HG03066 (cell line): Measurements from ENCODE around the gene ABHD1.
"Not testable (repeated sequence)": the region's sequence is repeated elsewhere in the genome, so short reads cannot be mapped to it uniquely, and the experiment has no call there.

Experiments used
- ATAC-seq: cut with Tn5 transposase; IDR thresholded peaks from one replicate; pipeline ENCODE4 v1.9.1; 2021; ENCODE audit warnings: low read depth; ENCODE audit not compliant: unreplicated experiment

Gene ABHD1

DNA sequence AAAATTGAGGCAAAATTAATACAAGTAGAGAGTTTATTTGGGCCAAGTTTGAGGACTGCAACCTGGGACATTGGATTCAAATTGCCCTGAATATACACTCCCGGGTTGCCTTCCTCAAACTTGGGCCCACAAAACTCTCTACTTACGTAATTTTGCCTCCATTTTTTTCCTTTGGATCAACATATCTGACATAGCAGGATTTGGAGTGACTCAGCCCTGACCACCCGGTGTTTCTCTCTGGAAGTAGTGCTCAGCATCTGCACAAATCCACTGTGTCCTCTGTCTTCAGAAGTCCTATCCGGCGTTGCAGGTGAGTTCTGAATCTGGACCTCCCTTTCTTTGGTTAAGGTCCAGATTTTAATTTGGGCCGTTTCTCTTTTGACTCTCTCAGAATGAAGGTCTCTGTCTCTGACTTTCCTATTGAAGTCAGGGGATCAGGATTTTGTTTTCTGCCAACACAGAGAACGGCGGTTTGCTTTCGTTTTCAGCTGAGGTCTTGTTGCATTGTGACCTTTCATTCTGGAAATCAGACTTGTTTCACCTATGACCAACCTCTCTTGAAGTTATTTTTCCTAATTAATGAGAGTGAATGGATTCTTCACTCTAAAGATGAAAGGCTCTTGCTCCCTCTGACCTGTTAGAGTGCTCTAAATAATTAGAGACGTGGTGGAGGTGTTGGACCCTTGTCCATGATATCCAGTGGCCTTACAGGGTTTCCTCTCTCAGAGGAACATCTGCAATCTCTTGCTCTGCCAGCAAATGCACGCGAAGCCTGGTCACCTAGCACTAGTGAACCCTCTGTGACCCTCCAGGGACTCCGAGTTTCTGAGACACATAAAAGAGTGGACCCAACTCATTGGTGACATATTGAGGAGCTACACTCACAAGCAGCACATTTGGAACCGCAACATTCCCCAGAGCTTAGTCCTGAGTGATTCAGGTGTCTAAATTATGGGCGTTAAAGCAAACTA is 38.8 kb downstream of the ABHD1 start:
- no peak for ATAC-seq

- no peak for ATAC-seq
Observed at GRCh38 chr2:27164960-27165763, 41.5 kb downstream of the ABHD1 start.

DNA sequence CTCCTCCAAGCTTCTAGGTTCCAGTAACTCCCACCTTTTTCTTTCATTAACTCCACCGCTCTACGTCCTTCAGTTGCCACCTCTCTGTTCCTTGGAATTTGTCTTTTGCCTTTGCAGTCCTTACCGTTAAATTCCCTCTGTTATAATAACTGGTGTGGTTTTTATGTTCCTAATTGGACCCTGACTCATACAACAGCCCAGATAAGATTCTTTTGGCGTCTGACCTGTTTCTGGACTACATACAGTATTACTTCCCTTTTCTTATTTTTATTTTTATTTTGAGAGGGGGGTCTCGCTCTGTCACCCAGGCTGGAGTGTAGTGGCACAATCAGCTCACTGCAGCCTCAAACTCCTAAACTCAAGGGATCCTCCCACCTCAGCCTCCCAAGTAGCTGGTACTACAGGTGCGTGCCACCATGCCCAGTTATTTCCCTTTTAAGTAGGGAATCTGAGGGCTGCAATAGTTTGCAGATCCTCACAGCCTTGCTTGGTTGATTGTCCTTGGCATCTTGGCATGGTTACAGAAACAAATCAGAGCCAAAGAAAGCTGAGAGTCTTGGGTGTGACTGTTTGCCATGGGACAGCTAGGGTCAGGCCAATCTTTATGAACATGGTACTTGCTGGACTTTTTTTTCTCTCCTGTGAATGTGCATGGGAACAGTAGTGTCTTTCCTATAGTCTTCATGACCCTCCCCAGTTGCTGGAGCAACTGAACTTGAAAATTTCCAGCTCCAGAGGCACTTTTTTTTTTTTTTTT is 47.1 kb downstream of the ABHD1 start:
- ATAC-seq, result no peak

DNA sequence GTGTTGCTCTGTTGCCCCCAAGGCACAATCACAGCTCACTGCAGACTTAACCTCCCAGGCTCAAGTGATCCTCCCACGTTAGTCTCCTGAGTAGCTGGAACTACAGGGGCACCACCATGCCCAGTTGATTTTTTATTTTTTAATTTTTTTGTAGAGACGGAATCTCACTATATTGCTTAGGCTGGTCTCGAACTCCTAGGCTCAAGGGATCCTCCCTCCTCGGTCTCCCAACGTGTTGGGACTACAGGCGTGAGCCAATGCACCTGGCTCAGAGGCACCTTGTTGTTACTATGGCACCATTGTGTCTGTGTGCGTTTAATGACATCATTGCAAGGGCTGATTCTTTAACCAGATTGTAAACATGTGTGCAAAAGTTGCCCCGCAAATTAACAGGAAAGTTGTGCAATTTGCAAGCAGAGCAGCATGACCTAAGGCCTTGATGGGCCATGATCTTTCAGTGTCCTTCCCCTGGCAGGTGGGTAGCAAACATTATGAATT is 47.8 kb downstream of the ABHD1 start:
- no peak for ATAC-seq

DNA sequence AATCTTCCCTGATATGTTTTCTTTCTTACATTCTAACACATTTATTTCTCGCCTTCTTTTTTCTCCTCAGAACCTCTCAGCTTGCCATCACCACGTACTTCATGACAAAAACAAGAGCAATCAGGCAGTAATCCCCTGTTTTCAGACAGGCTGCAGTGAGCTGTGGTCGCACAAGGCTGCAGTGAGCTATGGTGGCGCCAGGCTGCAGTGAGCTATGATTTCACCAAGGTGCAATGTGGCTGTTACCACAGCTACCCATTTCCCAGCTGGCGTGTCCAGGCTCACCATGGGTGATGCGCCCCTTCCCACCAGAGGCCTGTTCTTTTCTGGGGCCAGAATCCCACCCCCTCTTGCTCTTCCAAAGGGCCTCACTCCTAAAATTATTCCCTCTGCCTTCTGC is 51.0 kb downstream of the ABHD1 start:
- ATAC-seq, result no peak

DNA sequence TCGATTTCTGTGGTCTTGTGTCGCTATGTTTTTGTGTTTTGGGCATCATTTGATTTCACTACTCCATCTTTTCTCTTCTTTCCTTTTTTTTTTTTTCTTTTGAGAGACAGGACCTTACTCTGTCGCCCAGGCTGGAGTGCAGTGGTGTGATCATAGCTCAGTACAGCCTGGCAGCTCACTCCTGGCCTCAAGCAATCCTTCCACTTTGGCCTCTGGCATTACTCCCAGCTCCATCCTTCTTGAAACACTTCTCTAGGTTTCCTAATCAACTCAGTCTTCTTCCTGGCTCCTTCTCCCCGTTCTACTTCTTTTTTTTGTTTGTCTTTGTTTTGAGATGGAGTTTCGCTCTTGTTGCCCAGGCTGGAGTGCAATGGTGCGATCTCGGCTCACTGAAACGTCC is 51.7 kb downstream of the ABHD1 start:
- ATAC-seq, result no peak

DNA sequence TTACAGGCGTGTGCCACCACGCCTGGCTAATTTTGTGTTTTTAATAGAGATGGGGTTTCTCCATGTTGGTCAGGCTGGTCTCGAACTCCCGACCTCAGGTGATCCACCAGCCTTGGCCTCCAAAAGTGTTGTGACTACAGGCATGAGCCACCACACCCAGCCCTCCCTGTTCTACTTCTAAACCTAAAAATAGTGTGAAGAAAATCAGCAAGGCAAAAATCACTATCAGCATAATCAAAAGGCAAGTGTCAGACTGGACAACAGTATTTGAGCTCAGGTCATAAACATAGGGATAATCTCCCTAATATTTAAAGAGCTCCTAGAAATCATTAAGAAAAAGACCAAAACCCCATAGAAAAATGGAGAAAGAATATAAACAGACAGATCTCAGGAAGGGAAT is 52.2 kb downstream of the ABHD1 start:
- not testable (repeated sequence) for ATAC-seq

DNA sequence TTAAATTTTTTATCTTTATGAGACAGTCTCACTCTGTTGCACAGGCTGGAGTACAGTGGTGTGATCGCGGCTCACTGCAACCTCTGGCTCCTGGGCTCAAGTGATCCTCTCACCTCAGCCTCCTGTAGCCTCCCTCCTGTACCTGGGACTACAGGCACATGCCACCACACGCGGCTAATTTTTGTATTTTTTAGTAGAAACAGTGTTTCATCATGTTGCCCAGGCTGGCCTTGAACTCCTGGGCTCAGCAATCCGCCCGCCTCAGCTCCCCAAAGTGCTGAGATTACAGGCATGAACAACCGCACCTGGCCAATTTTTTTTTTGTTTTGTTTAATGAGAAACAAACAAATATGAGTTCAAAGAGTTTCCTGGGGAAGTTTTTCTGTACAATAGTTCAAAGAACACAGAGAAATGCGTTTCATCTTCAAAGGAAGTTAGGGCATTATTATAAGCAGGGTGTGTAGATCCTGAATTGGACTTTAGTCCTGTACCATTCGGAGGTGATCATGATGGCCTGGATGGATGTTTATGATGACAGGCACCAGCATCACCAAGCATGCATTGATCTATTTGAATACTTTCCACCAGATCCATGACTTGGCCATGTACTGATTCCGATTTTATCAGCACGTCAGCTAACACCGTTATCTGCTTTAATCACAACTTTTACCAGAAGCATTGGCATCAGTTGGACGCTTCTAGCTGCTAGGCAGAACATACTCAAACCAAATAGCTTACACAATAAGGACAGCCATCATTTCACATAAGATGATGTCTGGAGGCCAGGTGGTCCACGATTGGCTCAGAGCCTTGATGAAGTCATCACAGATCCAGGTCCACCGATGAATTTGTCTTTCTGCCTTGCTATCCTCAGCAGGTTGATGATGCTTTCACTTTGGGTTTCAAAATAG is 54.1 kb downstream of the ABHD1 start:
- ATAC-seq, result no peak

- no peak for ATAC-seq
Observed at GRCh38 chr2:27178469-27178868, 54.9 kb downstream of the ABHD1 start.

DNA sequence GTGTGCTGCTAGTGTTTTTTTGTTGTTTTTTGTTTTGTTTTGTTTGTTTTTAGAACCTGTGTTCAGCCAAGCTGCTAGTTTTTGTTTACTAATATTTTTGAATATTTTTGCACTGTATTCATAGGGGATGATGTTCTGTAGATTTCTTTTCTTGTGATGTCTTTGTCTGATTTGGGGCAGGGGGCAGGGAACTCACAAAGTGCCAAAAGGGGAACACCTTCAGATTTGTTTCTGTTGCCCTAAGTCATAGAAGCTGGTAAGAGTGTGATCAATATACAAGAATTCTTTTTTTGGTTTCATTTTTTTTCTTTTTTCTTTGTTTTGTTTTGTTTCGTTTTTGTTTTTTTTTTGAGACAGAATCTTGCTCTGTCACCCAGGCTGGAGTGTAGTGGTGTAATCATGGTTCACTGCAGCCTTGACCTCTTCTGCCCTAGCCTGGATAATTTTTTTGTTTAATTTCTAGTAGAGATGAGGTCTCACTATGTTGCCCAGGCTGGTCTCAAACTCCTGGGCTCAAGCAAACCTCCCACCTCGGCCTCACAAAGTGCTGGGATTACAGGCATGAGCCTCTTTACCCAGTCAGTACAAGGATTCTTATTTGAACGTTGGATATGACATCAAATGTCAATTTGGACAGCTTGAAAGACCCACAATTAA is 55.9 kb downstream of the ABHD1 start:
- ATAC-seq, result no peak
